GM12878 (cell line): ENCODE results near the gene VEPH1.

ENCODE experiments used
- ATF2 ChIP-seq: IDR thresholded peaks from 2 replicates; pipeline ENCODE4 v1.6.1; 2012; ENCODE audit warnings: low read length, inconsistent platforms
- CTCF ChIP-seq, 3 experiments: IDR thresholded peaks in 2 of 3; conservative IDR thresholded peaks in 1 of 3; 2 replicates each; pipeline ENCODE4 v1.5.1; 2011; ENCODE audit warnings: low read depth in 3 of 3, low read length in 3 of 3, mild to moderate bottlenecking in 3 of 3, control low read depth in 2 of 3, moderate library complexity in 2 of 3, inconsistent platforms in 1 of 3, mixed read lengths in 1 of 3; ENCODE audit not compliant: control insufficient read depth in 2 of 3, insufficient read depth in 1 of 3; ENCODE audit errors: extremely low read depth in 1 of 3
- EP300 ChIP-seq, 2 experiments: fragments of 150-350 bp in 1 of 2; IDR thresholded peaks; 2 replicates each; pipeline ENCODE4 v1.6.1; 2011 to 2012; ENCODE audit warnings: low read depth in 2 of 2, low read length in 2 of 2, borderline replicate concordance in 1 of 2, improper control_type of control experiment in 1 of 2, inconsistent platforms in 1 of 2; ENCODE audit not compliant: control insufficient read depth in 1 of 2
- EZH2 ChIP-seq: IDR thresholded peaks from 2 replicates; pipeline ENCODE4 v1.6.1; 2012; ENCODE audit warnings: low read depth, mild to moderate bottlenecking, control low read depth, inconsistent platforms, low read length, borderline replicate concordance; ENCODE audit not compliant: control insufficient read depth
- GABPA ChIP-seq: IDR thresholded peaks from 2 replicates; pipeline ENCODE4 v1.6.1; 2014; ENCODE audit warnings: antibody characterized with exemption, low read depth, mild to moderate bottlenecking, inconsistent platforms
- HDGF ChIP-seq: fragments of 450-650 bp; IDR thresholded peaks from 2 replicates; pipeline ENCODE4 v1.6.1; 2016; ENCODE audit warnings: antibody characterized with exemption
- MYC ChIP-seq: IDR thresholded peaks from 2 replicates; pipeline ENCODE4 v1.6.1; 2011; ENCODE audit warnings: mild to moderate bottlenecking, low read length, moderate library complexity, inconsistent platforms; ENCODE audit not compliant: insufficient read depth, insufficient replicate concordance, insufficient read length, severe bottlenecking
- PML ChIP-seq: IDR thresholded peaks from 2 replicates; pipeline ENCODE4 v1.6.1; 2012; ENCODE audit warnings: low read length, inconsistent platforms
- RFX5 ChIP-seq: IDR thresholded peaks from 2 replicates; pipeline ENCODE4 v1.6.1; 2011; ENCODE audit warnings: low read depth, low read length, improper control_type of control experiment
- SIN3A ChIP-seq: IDR thresholded peaks from 2 replicates; pipeline ENCODE4 v1.6.1; 2012; ENCODE audit warnings: low read depth, low read length, improper control_type of control experiment
- SMARCA5 ChIP-seq: fragments of 450-650 bp; IDR thresholded peaks from 2 replicates; pipeline ENCODE4 v1.6.1; 2017; ENCODE audit warnings: mild to moderate bottlenecking
- SUZ12 ChIP-seq: fragments of 200-600 bp; sonication (generic); IDR thresholded peaks from one replicate; pipeline ENCODE4 v1.6.1; 2018; ENCODE audit warnings: antibody characterized with exemption, mild to moderate bottlenecking; ENCODE audit not compliant: unreplicated experiment
- ZNF384 ChIP-seq: IDR thresholded peaks from 2 replicates; pipeline ENCODE4 v1.6.1; 2012; ENCODE audit warnings: low read depth, mild to moderate bottlenecking, low read length, improper control_type of control experiment, borderline replicate concordance

- TF ChIP-seq EP300 (IDR thresholded peaks at IDR 0.05; ENCODE audit: borderline replicate concordance in 1 of 2, control insufficient read depth in 1 of 2, low read depth in 2 of 2, low read length in 2 of 2) (no peak), GABPA (no peak), CTCF (IDR thresholded peaks at IDR 0.05 in 2 of 3, conservative IDR thresholded peaks at IDR 0.05 in 1 of 3; ENCODE audit: control insufficient read depth in 2 of 3, extremely low read depth in 1 of 3, insufficient read depth in 1 of 3, low read depth in 3 of 3, low read length in 3 of 3) (no peak), SUZ12 (no peak), PML (no peak), EZH2 (no peak), HDGF (no peak), MYC (no peak), ATF2 (no peak), ZNF384 (no peak), RFX5 (no peak), SIN3A (no peak), SMARCA5 (no peak)
These were observed 22.8 kb upstream of the VEPH1 start for GRCh38 chr3:157526036-157526435.
